GM19372 (cell line): ENCODE results near the gene NRIP2.

Experiments used
- ATAC-seq: cut with Tn5 transposase; IDR thresholded peaks from one replicate; pipeline ENCODE4 v1.9.1; 2021; ENCODE audit warnings: mild to moderate bottlenecking, low read depth, moderate library complexity; ENCODE audit not compliant: unreplicated experiment

The NRIP2 gene

GRCh38 chr12:2851931-2852330 is 17.1 kb upstream of the NRIP2 start:
- ATAC-seq: no peak

GRCh38 chr12:2845280-2845679 is 10.4 kb upstream of the NRIP2 start:
- no peak for ATAC-seq

GRCh38 chr12:2844786-2845185 is 10.0 kb upstream of the NRIP2 start:
- no peak for ATAC-seq

- ATAC-seq: no peak
Measured at GRCh38 chr12:2842948-2843347, 8.1 kb upstream of the NRIP2 start.

GRCh38 chr12:2841056-2841650 is 6.3 kb upstream of the NRIP2 start:
- ATAC-seq: no peak

- no peak for ATAC-seq
Measured at GRCh38 chr12:2836574-2836973, 1.7 kb upstream of the NRIP2 start.

- no peak for ATAC-seq
Measured at GRCh38 chr12:2835691-2836403, 1.0 kb upstream of the NRIP2 start.

GRCh38 chr12:2833810-2834209 is 1.0 kb downstream of the NRIP2 start:
- no peak for ATAC-seq

- no peak for ATAC-seq
Measured at GRCh38 chr12:2833327-2833726, 1.5 kb downstream of the NRIP2 start.

- ATAC-seq: no peak
Measured at GRCh38 chr12:2832550-2833127, 2.2 kb downstream of the NRIP2 start.

GRCh38 chr12:2829275-2829674 is 5.6 kb downstream of the NRIP2 start:
- no peak for ATAC-seq

GRCh38 chr12:2826721-2827515 is 7.9 kb downstream of the NRIP2 start:
- no peak for ATAC-seq

- ATAC-seq: no peak
Measured at GRCh38 chr12:2826036-2826435, 8.8 kb downstream of the NRIP2 start.

GRCh38 chr12:2825132-2825531 is 9.7 kb downstream of the NRIP2 start:
- no peak for ATAC-seq

GRCh38 chr12:2824541-2824940 is 10.3 kb downstream of the NRIP2 start:
- ATAC-seq: no peak

- no peak for ATAC-seq
Measured at GRCh38 chr12:2823483-2823882, 11.4 kb downstream of the NRIP2 start.

- ATAC-seq: no peak
Measured at GRCh38 chr12:2820432-2820831, 14.4 kb downstream of the NRIP2 start.

GRCh38 chr12:2819810-2820209 is 15.0 kb downstream of the NRIP2 start:
- no peak for ATAC-seq

- ATAC-seq: no peak
Measured at GRCh38 chr12:2813214-2814185, 21.3 kb downstream of the NRIP2 start.
